ENCODE measurements around the gene NFKBIB.

Gene NFKBIB

GRCh38 chr19:38942471-38943181 lies 42.9 kb downstream of the NFKBIB start:
- TF ChIP-seq TAF1 (IDR thresholded peaks at IDR 0.05; ENCODE audit: low read depth) (no peak), EGR1 (IDR thresholded peaks at IDR 0.05) (no peak), USF1 (IDR thresholded peaks at IDR 0.05) (no peak), RAD21 (IDR thresholded peaks at IDR 0.05; ENCODE audit: low read depth) (no peak), FOXM1 (IDR thresholded peaks at IDR 0.05; ENCODE audit: borderline replicate concordance, low read depth) (no peak)

GRCh38 chr19:38944981-38945506 lies 45.3 kb downstream of the NFKBIB start:
- TF ChIP-seq EP300 (IDR thresholded peaks at IDR 0.05; ENCODE audit: borderline replicate concordance) (no peak), ZBTB7A (IDR thresholded peaks at IDR 0.05; ENCODE audit: low read depth) (no peak)

GRCh38 chr19:38945562-38946228 lies 45.9 kb downstream of the NFKBIB start:
- TF ChIP-seq TCF12 (IDR thresholded peaks at IDR 0.05; ENCODE audit: low read depth) (no peak), CEBPB (IDR thresholded peaks at IDR 0.05) (no peak)

GRCh38 chr19:38946229-38947010 lies 46.7 kb downstream of the NFKBIB start:
- no peak for TF ChIP-seq EGR1 (IDR thresholded peaks at IDR 0.05)
- no peak for TF ChIP-seq NFIC (IDR thresholded peaks at IDR 0.05)
- TF ChIP-seq TAF1 (IDR thresholded peaks at IDR 0.05; ENCODE audit: low read depth): no peak
- TF ChIP-seq, protein P1, sequence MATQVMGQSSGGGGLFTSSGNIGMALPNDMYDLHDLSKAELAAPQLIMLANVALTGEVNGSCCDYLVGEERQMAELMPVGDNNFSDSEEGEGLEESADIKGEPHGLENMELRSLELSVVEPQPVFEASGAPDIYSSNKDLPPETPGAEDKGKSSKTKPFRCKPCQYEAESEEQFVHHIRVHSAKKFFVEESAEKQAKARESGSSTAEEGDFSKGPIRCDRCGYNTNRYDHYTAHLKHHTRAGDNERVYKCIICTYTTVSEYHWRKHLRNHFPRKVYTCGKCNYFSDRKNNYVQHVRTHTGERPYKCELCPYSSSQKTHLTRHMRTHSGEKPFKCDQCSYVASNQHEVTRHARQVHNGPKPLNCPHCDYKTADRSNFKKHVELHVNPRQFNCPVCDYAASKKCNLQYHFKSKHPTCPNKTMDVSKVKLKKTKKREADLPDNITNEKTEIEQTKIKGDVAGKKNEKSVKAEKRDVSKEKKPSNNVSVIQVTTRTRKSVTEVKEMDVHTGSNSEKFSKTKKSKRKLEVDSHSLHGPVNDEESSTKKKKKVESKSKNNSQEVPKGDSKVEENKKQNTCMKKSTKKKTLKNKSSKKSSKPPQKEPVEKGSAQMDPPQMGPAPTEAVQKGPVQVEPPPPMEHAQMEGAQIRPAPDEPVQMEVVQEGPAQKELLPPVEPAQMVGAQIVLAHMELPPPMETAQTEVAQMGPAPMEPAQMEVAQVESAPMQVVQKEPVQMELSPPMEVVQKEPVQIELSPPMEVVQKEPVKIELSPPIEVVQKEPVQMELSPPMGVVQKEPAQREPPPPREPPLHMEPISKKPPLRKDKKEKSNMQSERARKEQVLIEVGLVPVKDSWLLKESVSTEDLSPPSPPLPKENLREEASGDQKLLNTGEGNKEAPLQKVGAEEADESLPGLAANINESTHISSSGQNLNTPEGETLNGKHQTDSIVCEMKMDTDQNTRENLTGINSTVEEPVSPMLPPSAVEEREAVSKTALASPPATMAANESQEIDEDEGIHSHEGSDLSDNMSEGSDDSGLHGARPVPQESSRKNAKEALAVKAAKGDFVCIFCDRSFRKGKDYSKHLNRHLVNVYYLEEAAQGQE (IDR thresholded peaks at IDR 0.05; ENCODE audit: low read depth): peak; percentile 76
- TF ChIP-seq TCF12 (IDR thresholded peaks at IDR 0.05; ENCODE audit: low read depth): no peak

DNA sequence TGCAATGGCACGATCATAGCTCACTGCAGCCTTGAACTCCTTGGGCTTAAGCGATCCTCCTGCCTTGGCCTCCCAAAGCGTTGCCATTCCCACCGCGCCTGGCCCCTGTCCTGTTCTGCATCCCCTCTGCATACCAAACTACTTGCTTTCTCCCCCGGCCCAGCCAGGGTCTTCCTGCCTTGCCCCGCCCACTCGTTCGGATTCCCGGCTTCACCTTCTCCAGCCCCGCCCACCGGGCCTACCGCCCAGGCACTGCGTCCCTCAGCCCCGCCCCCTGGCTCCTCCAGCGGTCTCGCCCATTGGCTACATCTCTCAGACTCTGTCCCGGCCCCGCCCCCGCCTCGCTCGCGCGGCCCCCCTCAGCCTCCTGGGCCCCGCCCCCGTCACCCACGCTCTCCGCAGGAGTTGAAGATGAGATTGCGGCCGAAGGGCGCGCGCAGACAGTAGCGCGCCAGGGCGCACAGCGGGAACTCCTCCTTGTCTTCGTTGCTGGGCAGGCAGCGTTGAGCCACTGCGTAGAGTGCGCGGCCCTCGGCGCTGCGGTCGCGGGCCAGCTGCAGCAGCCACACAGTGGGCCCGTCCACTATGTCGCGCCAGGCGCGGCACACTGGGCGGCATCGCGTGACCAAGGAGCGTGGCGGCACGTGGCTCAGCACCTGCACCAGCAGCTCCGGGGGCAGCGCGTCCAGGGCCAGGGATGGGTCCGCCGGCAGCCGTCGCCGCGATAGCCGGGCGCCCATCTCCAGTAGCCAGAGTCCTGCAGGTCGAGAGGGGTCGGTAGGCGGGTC lies 50.0 kb downstream of the NFKBIB start:
- TF ChIP-seq USF1 (IDR thresholded peaks at IDR 0.05): peak; percentile 63
- peak; percentile 97 for TF ChIP-seq MAX (IDR thresholded peaks at IDR 0.05)
- TF ChIP-seq, protein P1 (IDR thresholded peaks at IDR 0.05; ENCODE audit: low read depth): no peak
- no peak for TF ChIP-seq RAD21 (IDR thresholded peaks at IDR 0.05; ENCODE audit: low read depth)
- TF ChIP-seq EGR1 (IDR thresholded peaks at IDR 0.05): peak; percentile 91
- TF ChIP-seq NFIC (IDR thresholded peaks at IDR 0.05): no peak
- TF ChIP-seq TAF1 (IDR thresholded peaks at IDR 0.05; ENCODE audit: low read depth): no peak
- no peak for TF ChIP-seq YY1 (IDR thresholded peaks at IDR 0.05; ENCODE audit: low read depth)

GRCh38 chr19:38951187-38951586 lies 51.4 kb downstream of the NFKBIB start:
- TF ChIP-seq, protein P1 (IDR thresholded peaks at IDR 0.05; ENCODE audit: low read depth): no peak
- TF ChIP-seq MAX (IDR thresholded peaks at IDR 0.05) (no peak), USF1 (IDR thresholded peaks at IDR 0.05) (no peak), EP300 (IDR thresholded peaks at IDR 0.05; ENCODE audit: borderline replicate concordance) (no peak), TCF12 (IDR thresholded peaks at IDR 0.05; ENCODE audit: low read depth) (no peak), EGR1 (IDR thresholded peaks at IDR 0.05) (no peak), RAD21 (IDR thresholded peaks at IDR 0.05; ENCODE audit: low read depth) (no peak), TAF1 (IDR thresholded peaks at IDR 0.05; ENCODE audit: low read depth) (no peak), FOXM1 (IDR thresholded peaks at IDR 0.05; ENCODE audit: borderline replicate concordance, low read depth) (no peak), ZBTB7A (IDR thresholded peaks at IDR 0.05; ENCODE audit: low read depth) (no peak), NFIC (IDR thresholded peaks at IDR 0.05) (no peak), CREB1 (IDR thresholded peaks at IDR 0.05; ENCODE audit: low read depth) (no peak), CEBPB (IDR thresholded peaks at IDR 0.05) (no peak)

Data from Ishikawa (cell line).